Ammon's horn (tissue), 1 donor: ENCODE results near the gene MEF2B.
"Not testable (repeated sequence)": the region's sequence is repeated elsewhere in the genome, so short reads cannot be mapped to it uniquely, and the experiment has no call there.

Experiments used
- DNase-seq: peaks from one replicate; pipeline ENCODE4 v3.0.0-alpha.2; 2016; ENCODE audit warnings: low spot score

Gene MEF2B

GRCh38 chr19:19126102-19126501 lies 44.0 kb downstream of the MEF2B start:
- DNase-seq = no peak

GRCh38 chr19:19123386-19123785 lies 46.7 kb downstream of the MEF2B start:
- DNase-seq = no peak

GRCh38 chr19:19122902-19123301 lies 47.2 kb downstream of the MEF2B start:
- no peak for DNase-seq

DNA sequence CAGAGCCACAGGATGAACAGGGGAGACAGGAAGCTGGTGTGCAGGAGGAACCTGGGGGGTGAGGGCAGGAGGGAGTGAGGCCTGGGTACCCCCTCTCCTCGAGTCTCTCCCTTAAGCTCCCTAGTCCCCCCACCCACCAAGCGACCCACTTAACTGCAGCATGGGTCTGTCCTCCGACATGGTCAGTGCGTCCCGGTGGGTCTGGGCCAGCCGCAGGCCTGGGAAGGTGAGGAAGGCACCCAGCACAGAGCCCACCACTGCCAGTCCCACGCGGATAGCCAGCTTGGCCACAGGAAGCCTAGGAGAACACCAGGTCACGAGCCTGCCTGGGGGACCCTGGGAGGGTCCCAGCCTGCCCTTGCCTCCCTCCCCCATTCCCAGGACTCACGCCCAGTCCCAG lies 48.7 kb downstream of the MEF2B start:
- no peak for DNase-seq

DNA sequence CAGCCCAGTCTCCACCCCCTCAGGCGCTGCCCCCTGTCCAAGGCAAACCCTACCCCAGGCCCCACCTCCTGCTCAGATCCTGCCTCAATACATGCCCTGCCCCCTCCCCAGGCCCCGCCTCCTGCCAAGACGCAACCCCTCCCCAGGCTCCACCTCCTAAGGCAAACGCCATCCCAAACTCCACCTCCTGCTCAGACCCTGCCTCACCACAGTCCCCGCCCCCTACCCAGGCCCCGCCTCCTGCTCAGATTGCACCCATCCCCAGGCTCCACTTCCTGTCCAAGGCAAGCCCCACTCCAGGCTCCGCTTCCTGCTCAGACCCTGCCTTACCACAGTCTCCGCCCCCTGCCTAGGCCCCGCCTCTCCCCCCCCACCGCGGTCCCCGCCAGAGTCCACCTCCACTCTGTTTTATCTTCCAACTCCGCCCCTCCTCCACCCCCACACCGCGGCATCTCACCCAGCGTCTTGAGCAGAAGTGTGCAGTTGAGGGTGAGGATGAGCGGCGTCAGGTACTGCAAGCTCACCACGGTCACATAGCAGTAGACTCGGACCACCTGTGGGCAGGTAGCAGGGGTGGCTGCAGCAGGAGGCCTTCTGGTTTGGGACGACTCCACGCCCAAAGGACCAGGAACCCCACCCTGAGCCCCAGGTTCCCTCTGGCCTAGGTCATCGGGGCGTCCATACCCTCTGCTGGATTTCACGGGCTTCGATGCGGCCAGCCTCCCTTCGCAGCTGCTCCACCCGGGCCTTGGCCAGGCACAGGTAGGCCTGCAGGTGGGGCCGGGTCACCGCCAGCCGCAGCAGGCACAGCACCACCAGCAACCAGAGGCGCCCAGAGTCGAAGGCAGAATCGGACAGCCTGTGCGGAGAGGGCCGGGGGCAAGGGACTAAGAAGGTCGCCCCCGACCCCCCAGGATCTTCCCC lies 49.5 kb downstream of the MEF2B start:
- no peak for DNase-seq

DNA sequence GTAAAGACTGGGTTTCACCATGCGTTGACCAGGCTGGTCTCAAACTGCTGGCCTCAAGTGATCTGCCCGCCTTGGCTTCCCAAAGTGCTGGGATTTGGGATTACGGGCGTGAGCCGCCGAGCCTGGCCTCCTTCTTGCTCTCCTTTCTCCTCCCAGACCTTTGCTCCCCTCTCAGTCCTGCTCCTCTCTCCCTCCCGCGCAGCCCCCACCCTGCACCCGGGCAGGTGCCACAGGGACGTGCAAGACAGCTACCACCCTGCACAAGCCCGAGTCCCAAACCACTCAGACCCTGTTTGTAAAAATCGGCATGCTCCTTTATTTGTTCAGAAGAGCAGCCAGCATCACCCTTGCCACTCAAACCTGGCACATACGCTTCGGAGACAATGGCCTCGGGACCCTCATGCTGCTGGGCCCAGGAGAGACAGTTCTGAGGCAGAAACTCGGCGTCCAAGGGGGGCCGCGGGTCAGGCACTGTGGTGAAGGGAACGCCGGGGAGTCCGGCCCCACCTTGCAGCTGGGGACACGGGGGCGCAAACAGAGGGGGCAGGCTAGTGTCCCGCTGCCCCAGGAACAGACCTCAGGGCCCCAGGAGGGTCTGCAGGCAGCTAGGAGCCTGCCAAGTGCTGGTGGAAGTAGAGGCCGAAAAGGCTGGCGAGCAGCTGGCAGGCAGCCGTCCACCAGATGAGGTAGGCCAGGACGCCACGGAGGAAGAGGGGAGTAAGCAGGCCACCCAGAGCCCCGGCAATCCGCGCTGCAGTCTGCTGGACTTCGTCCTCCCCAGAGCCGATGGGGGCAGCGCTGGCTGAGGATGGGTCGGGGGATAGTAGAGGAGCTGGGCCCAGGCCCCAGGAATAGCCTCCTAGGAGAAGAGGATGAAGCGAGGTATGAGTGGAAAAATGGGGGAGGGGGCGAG lies 50.5 kb downstream of the MEF2B start:
- no peak for DNase-seq

DNA sequence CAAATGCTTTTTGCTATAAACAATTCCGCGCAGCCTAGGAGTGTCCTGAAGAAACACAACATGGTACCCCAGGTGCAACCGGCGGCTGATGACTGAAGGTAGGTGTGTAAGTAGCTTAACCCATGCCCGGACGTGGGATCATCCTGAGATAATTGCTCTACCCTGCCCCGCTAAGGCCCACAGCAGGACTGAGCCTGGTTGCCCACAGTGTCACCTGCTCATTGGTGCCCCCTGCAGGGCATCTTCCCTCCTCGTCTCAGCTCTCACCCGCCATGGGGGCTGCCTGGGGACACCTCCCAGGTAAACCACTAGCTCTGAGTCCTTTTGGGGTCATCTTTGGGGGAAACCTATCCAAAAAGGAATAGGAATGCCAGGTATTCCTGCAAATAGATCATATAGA lies 54.1 kb downstream of the MEF2B start:
- DNase-seq = no peak

DNA sequence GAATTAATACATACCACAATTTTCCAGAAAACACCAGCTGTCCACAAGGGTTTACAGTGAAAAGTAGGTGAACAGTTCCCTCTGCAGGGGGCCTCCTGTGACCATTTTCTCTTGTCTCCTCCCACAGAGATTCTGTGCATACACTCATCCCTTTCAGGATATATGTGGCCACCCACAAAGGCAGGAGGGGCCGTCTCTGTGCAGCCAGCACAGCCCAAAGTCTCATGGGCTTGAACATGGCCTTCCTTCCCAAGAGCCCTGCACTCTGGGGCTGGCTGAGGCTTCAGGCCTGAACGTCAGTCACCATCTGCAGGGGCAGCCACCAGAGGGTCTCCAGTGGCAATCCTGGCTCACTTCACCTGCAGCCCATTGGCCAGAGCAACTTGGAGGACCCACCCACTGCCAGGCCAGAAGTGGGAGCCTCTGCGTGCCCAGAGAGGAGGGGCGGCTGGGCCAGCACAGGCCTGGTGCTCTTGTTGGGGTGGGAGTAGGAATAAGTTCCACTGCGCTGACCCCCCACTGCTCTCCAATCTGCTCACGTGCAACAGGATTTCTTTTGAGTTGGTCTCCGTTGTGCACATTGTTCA lies 56.9 kb downstream of the MEF2B start:
- DNase-seq = no peak

DNA sequence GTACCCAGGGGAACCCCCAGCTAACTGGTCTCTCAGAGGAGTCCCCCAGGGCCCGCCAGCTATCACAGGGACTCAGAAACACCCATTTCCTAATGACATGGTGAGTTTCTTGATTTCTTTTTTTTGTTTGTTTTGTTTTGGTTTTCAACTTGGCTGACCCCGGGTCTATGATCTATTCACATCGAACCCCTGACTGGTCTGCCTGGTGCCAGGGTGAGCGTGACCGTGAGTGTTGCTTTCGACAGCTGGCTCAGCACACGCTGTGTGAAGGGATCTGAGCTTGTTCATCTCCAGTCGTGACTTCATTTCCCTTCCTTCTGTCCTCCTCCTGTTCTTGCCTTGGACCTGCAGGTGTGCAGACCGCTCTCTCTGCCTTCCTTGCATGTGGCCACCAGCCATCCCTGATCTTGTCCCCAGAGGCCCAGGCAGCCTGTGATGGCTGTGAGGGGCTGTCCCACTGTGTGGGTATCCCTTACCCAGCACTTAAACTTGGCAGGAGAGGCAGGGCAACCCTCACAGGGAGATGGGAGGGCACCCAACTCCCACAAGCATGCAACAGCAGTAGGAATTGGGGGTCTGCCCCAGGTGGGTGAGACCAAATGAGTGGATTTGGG lies 58.0 kb downstream of the MEF2B start:
- no peak for DNase-seq

GRCh38 chr19:19111136-19111835 lies 58.8 kb downstream of the MEF2B start:
- DNase-seq = no peak

DNA sequence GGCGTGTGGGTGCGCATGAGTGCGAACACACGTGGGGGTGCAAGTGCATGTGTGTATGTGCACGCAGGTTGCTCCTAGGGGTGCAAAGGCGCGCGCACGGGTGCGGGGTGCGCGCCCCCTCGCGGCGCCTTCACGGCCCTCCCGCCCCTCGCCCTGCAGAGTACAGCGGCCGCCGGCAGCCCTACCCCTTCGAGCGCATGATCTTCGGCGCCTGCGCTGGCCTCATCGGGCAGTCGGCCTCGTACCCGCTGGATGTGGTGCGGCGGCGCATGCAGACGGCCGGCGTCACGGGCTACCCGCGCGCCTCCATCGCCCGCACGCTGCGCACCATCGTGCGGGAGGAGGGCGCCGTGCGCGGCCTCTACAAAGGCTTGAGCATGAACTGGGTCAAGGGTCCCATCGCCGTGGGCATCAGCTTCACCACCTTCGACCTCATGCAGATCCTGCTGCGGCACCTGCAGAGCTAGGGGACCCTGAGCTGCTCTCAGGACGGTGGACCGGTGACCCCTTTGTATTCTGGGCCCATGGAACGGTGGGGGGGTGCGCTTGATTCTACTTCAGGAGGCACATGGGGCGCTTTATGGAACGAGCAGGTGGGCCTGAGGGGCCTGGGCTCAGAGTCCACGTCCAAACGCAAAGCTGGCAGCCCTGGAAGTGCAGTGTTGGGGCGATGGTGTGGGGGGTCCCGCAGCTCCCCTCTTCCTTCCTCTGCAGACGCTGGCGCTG lies 59.5 kb downstream of the MEF2B start:
- DNase-seq = no peak

DNA sequence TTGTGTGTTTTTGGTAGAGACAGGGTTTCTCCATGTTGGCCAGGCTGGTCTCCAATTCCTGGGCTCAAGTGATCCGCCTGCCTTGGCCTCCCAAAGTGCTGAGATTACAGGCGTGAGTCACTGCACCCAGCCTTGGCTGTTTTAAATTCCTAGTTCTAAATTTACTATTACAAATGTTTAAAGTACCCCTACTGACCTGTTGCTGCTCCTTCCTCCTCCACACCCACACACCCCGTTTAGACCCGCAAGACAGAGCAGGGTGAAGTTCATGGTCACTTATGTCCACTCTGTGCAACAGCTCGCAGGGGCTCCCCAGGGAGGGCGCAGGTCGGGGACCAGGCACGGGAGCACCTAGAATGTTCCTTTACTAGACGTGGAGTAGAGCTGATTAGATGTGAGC lies 60.5 kb downstream of the MEF2B start:
- no peak for DNase-seq

- no peak for DNase-seq
These were observed 62.4 kb downstream of the MEF2B start for GRCh38 chr19:19107654-19108053.

DNA sequence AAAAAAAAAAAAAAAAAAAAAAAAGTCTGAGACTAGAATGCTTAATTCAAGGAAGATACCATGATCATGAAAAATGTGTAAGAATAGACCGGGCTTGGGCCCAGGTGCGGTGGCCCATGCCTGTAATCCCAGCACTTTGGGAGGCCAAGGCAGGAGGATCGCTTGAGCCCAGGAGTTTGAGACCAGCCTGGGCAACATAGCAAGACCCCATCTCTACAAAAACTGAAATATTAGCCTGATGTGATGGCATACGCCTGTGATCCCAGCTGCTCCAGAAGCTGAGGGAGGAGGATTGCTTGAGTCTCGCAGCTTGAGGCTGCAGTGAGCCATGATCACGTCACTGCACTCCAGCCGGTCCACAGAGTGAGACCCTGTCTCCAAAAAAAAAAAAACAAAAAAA lies 63.1 kb downstream of the MEF2B start:
- not testable (repeated sequence) for DNase-seq

DNA sequence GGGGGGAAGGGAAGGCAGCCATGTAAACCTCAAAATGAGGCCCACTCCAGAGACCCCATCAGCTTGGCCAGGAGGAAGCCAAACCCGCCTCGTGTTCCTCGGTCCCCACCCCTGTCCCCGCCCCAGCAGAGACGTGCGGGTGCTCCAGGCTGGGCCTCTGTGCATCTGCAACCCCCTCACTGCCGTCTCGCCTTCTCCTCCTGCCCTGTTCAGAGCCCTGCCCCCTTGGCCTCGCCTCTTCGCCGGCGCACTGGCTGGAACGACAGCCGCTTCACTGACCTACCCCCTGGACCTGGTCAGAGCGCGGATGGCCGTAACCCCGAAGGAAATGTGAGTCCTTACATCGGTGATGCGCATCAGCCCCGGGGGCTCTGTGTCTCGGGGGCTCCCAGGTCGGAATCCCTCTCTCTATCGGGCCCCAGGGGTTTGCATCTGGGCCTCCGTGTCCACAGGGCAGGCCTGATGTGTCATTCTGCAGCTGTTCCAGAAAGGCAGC lies 64.0 kb downstream of the MEF2B start:
- DNase-seq = no peak

DNA sequence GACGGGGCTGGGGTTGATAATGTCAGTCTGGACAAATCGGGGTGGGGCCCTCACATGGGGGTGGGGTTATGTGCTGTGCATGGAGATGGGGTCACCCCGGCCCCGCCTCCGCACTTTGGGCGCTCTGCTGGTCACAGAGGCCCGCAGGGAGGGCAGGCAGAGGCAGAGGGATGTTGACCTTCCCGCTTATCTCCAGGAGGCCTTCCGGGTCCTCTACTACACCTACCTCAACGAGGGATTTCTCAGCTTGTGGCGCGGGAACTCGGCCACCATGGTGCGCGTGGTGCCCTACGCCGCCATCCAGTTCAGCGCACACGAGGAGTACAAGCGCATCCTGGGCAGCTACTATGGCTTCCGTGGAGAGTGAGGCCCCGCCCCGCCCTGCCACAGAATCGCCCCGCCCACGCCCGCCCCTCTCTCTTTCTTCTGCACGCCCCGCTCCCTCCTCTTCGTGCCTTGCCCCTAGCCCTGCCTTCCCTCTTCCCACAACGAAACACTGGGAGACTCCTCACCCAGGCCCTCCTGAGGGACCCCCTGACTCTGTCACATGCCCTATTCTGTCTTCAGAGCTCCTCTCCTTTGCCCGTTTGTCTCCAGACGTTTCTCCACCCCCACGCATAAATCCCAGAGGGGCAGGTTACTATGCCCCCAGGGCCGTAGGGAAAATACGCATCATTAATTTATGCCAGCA lies 64.6 kb downstream of the MEF2B start:
- no peak for DNase-seq

DNA sequence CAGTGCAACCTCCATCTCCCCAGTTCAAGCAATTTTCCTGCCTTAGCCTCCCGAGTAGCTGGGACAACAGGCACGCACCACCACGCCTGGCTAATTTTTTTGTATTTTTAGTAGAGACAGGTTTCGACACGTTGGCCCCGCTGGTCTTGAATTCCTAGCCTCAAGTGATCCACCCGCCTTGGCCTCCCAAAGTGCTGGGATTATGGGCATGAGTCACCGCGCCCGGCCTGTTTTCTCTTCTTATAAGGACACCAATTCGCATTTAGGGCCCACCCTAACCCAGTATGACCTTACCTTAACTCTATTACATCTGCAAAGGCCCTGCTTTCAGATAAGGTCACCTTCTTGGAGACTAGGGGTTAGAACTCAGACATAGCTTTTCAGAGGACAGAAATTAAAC lies 66.9 kb downstream of the MEF2B start:
- DNase-seq = no peak

DNA sequence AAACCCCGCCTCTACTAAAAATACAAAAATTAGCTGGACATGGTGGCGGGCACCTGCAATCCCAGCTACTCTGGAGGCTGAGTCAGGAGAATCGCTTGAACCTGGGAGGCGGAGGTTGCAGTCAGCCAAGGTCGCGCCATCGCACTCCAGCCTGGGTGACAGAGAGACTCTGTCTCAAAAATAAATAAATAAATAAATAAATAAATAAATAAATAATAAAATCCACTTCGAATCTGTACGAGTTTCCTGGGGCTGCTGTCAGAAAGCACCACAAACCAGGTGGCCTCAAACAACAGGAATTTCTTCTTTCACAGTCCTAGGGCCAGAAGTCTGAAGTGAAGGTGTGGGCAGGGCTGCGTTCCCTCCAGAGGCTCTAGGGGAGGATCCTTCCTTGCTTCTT lies 67.5 kb downstream of the MEF2B start:
- not testable (repeated sequence) for DNase-seq

DNA sequence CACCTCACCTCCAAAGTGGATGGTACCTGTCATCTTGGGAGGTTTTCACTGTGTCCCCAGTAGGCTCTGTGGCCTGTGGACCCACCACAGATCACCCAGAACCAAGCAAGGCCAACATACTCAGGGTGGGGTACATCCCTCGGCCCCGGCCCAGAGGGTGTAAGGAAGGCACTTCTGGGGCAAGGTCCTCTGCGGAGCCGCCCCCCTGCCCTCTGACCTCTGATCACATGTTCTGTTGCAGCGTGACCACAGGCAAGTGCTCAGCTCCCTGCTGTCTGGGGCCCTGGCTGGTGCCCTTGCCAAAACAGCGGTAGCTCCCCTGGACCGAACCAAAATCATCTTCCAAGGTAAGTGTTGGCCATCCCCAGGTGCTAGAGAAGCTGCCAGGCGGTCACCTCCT lies 68.5 kb downstream of the MEF2B start:
- no peak for DNase-seq
